Neural progenitor cell (in vitro differentiated cells): ENCODE results near the gene KRT78. TPM values are rescaled to one million over a fixed set of nuclear protein-coding genes. Genes with fewer than 3 reads are reported as not detected.

ENCODE experiments used
- DNase-seq: peaks from one replicate; pipeline ENCODE4 v3.0.0-alpha.2; 2016; ENCODE audit warnings: low spot score
- H2AFZ ChIP-seq: fragments of 200-600 bp; sonication (generic); replicated peaks from 2 replicates; pipeline ENCODE4 v1.6.1; 2016; ENCODE audit warnings: antibody characterized with exemption
- H3F3A ChIP-seq: fragments of 200-600 bp; sonication (generic); 2 replicates; pipeline ENCODE4 v1.6.1; 2016; ENCODE audit warnings: antibody characterized with exemption, low read depth
- H3K27ac ChIP-seq: fragments of 200-600 bp; sonication (generic); 2 replicates; pipeline ENCODE4 v1.5.1; 2016; ENCODE audit warnings: mild to moderate bottlenecking
- H3K27me3 ChIP-seq: fragments of 200-600 bp; sonication (generic); 2 replicates; pipeline ENCODE4 v1.6.1; 2016; ENCODE audit warnings: mild to moderate bottlenecking, moderate library complexity
- H3K36me3 ChIP-seq: fragments of 200-600 bp; sonication (generic); 2 replicates; pipeline ENCODE4 v1.5.1; 2016
- H3K4me1 ChIP-seq: fragments of 200-600 bp; sonication (generic); 2 replicates; pipeline ENCODE4 v1.6.1; 2016; ENCODE audit warnings: mixed run types
- H3K4me2 ChIP-seq: fragments of 200-600 bp; sonication (generic); 2 replicates; pipeline ENCODE4 v1.6.1; 2016
- H3K4me3 ChIP-seq: fragments of 200-600 bp; sonication (generic); 2 replicates; pipeline ENCODE4 v1.5.1; 2016
- H3K79me2 ChIP-seq: fragments of 200-600 bp; sonication (generic); 2 replicates; pipeline ENCODE4 v1.6.1; 2016; ENCODE audit warnings: low read depth
- H3K9ac ChIP-seq: fragments of 200-600 bp; sonication (generic); 2 replicates; pipeline ENCODE4 v1.6.1; 2016
- H3K9me3 ChIP-seq: fragments of 200-600 bp; sonication (generic); 2 replicates; pipeline ENCODE4 v1.5.1; 2016; ENCODE audit warnings: low read depth
- H4K20me1 ChIP-seq: fragments of 200-600 bp; sonication (generic); 2 replicates; pipeline ENCODE4 v1.6.1; 2016; ENCODE audit warnings: low read depth
- H3K27ac Mint-ChIP-seq: 3 replicates; pipeline ENCODE4 v1.8.0; 2021; ENCODE audit warnings: mixed read lengths
- H3K27me3 Mint-ChIP-seq: 2 replicates; pipeline ENCODE4 v1.8.0; 2022; ENCODE audit warnings: low read depth, mild to moderate bottlenecking, inconsistent platforms, moderate library complexity, mixed read lengths; ENCODE audit not compliant: insufficient read depth
- H3K36me3 Mint-ChIP-seq: 3 replicates; pipeline ENCODE4 v1.8.0; 2021; ENCODE audit warnings: mixed read lengths
- H3K4me1 Mint-ChIP-seq: 3 replicates; pipeline ENCODE4 v1.8.0; 2021; ENCODE audit warnings: mixed read lengths
- H3K4me3 Mint-ChIP-seq: 3 replicates; pipeline ENCODE4 v1.8.0; 2021; ENCODE audit warnings: mild to moderate bottlenecking, moderate library complexity, mixed read lengths
- H3K9me3 Mint-ChIP-seq: 3 replicates; pipeline ENCODE4 v1.8.0; 2020; ENCODE audit warnings: mixed read lengths
- CTCF ChIP-seq: fragments of 200-600 bp; sonication (generic); IDR thresholded peaks from 2 replicates; pipeline ENCODE4 v1.5.1; 2017; ENCODE audit warnings: antibody characterized with exemption, mild to moderate bottlenecking
- EZH2 ChIP-seq: fragments of 200-600 bp; sonication (generic); IDR thresholded peaks from 2 replicates; pipeline ENCODE4 v1.6.1; 2017; ENCODE audit warnings: antibody characterized with exemption, mild to moderate bottlenecking, moderate library complexity
- EZH2phosphoT487 ChIP-seq: fragments of 200-600 bp; sonication (generic); IDR thresholded peaks from 2 replicates; pipeline ENCODE4 v1.6.1; 2017; ENCODE audit warnings: antibody characterized with exemption
- total RNA-seq: library from RNA; depleted of rRNA; stranded (reverse); fragments of >200 nt; gene quantifications from 2 replicates; pipeline ENCODE4 v1.2.3, GENCODE V29; 2015; ENCODE audit warnings: low replicate concordance

KRT78 gene
- total RNA-seq, 1 donor from 2014 or later: not detected

GRCh38 chr12:52790427-52791270 is 58.1 kb downstream of the KRT78 start:
- no peak overlapping the region for H2AFZ ChIP-seq
- no peaks in the 10 kb centered on the region for H3F3A ChIP-seq
- no peaks in the 10 kb centered on the region for H3K27me3 ChIP-seq
- no peak overlapping the region for H3K4me3 ChIP-seq
- H3K9me3 Mint-ChIP-seq: no peaks in the 10 kb centered on the region
- H3K9me3 ChIP-seq: no peaks in the 10 kb centered on the region
- no peaks in the 10 kb centered on the region for H3K4me1 ChIP-seq
- peaks cover 16% of the 10 kb centered on the region for H3K27me3 Mint-ChIP-seq
- no peak overlapping the region for H3K27ac Mint-ChIP-seq
- no peaks in the 10 kb centered on the region for H4K20me1 ChIP-seq
- no peaks in the 10 kb centered on the region for H3K79me2 ChIP-seq
- H3K4me2 ChIP-seq: no peak overlapping the region
- H3K4me3 Mint-ChIP-seq: no peak overlapping the region
- TF ChIP-seq EZH2: no peak
- TF ChIP-seq CTCF: no peak
- TF ChIP-seq EZH2phosphoT487: no peak
- no peak for DNase-seq
- no peaks in the 10 kb centered on the region for H3K4me1 Mint-ChIP-seq
- H3K36me3 Mint-ChIP-seq: no peaks in the 10 kb centered on the region
- no peaks in the 10 kb centered on the region for H3K36me3 ChIP-seq
- H3K9ac ChIP-seq: no peak overlapping the region
- no peak overlapping the region for H3K27ac ChIP-seq

- no peaks in the 10 kb centered on the region for H3K9me3 Mint-ChIP-seq
- H3K36me3 ChIP-seq: no peaks in the 10 kb centered on the region
- no peak overlapping the region for H3K27ac ChIP-seq
- H3K27me3 ChIP-seq: no peaks in the 10 kb centered on the region
- no peak overlapping the region for H2AFZ ChIP-seq
- no peaks in the 10 kb centered on the region for H3K9me3 ChIP-seq
- DNase-seq: no peak
- no peak overlapping the region for H3K4me3 Mint-ChIP-seq
- no peak overlapping the region for H3K4me2 ChIP-seq
- no peaks in the 10 kb centered on the region for H3K79me2 ChIP-seq
- H3K9ac ChIP-seq: no peak overlapping the region
- no peaks in the 10 kb centered on the region for H3K36me3 Mint-ChIP-seq
- no peaks in the 10 kb centered on the region for H3K4me1 ChIP-seq
- H3K27me3 Mint-ChIP-seq: peaks cover 12% of the 10 kb centered on the region
- H4K20me1 ChIP-seq: no peaks in the 10 kb centered on the region
- no peak overlapping the region for H3K27ac Mint-ChIP-seq
- H3F3A ChIP-seq: no peaks in the 10 kb centered on the region
- H3K4me3 ChIP-seq: no peak overlapping the region
- TF ChIP-seq EZH2: no peak
- no peak for TF ChIP-seq EZH2phosphoT487
- no peak for TF ChIP-seq CTCF
- H3K4me1 Mint-ChIP-seq: no peaks in the 10 kb centered on the region
These were observed 59.0 kb downstream of the KRT78 start for GRCh38 chr12:52789637-52790426.

- H3K9ac ChIP-seq: no peak overlapping the region
- H3K27me3 Mint-ChIP-seq: peaks cover 9% of the 10 kb centered on the region
- DNase-seq: no peak
- H3K79me2 ChIP-seq: no peaks in the 10 kb centered on the region
- H3K4me1 ChIP-seq: no peaks in the 10 kb centered on the region
- H3K27ac Mint-ChIP-seq: no peak overlapping the region
- no peak overlapping the region for H3K4me2 ChIP-seq
- H3K27me3 ChIP-seq: no peaks in the 10 kb centered on the region
- no peak for TF ChIP-seq CTCF
- no peak for TF ChIP-seq EZH2phosphoT487
- TF ChIP-seq EZH2: no peak
- H3K36me3 Mint-ChIP-seq: no peaks in the 10 kb centered on the region
- H3K27ac ChIP-seq: no peak overlapping the region
- no peaks in the 10 kb centered on the region for H3K9me3 ChIP-seq
- no peaks in the 10 kb centered on the region for H3K36me3 ChIP-seq
- H3F3A ChIP-seq: no peaks in the 10 kb centered on the region
- H2AFZ ChIP-seq: no peak overlapping the region
- no peaks in the 10 kb centered on the region for H3K4me1 Mint-ChIP-seq
- no peak overlapping the region for H3K4me3 ChIP-seq
- H3K9me3 Mint-ChIP-seq: no peaks in the 10 kb centered on the region
- H3K4me3 Mint-ChIP-seq: no peak overlapping the region
- no peaks in the 10 kb centered on the region for H4K20me1 ChIP-seq
These were observed 59.7 kb downstream of the KRT78 start for GRCh38 chr12:52788876-52789636.
